ENCODE results near the gene SESTD1.

GRCh38 chr2:179124282-179124681 lies 140.3 kb downstream of the SESTD1 start:
- TF ChIP-seq CTCF (IDR thresholded peaks at IDR 0.05; ENCODE audit: low read length) (no peak), EZH2 (IDR thresholded peaks at IDR 0.05; ENCODE audit: borderline replicate concordance, low read length) (no peak)

All from OCI-LY1 (cell line).